Measurements from ENCODE around the gene RAD1.

RAD1 gene

GRCh38 chr5:34915856-34916192, 520 bp upstream of the RAD1 start:
- DNase-seq: no peak

- DNase-seq: no peak
Observed at GRCh38 chr5:34914671-34915138, 599 bp downstream of the RAD1 start.

- peak; percentile 68 for DNase-seq
Observed at GRCh38 chr5:34913072-34913471, 2.2 kb downstream of the RAD1 start.

- DNase-seq: peak; percentile 11
Observed at GRCh38 chr5:34905564-34905963, 9.7 kb downstream of the RAD1 start.

- no peak for DNase-seq
Observed at GRCh38 chr5:34903260-34903659, 12.0 kb downstream of the RAD1 start.

- no peak for DNase-seq
Observed at GRCh38 chr5:34900652-34901051, 14.7 kb downstream of the RAD1 start.

- DNase-seq: no peak
Observed at GRCh38 chr5:34899066-34899465, 16.2 kb downstream of the RAD1 start.

- peak; percentile 67 for DNase-seq
Observed at GRCh38 chr5:34898258-34898895, 16.9 kb downstream of the RAD1 start.

GRCh38 chr5:34897646-34898045, 17.7 kb downstream of the RAD1 start:
- no peak for DNase-seq

- DNase-seq: no peak
Observed at GRCh38 chr5:34895641-34896419, 19.5 kb downstream of the RAD1 start.

GRCh38 chr5:34894716-34895115, 20.6 kb downstream of the RAD1 start:
- DNase-seq: no peak

- DNase-seq: no peak
Observed at GRCh38 chr5:34892414-34892813, 22.9 kb downstream of the RAD1 start.

- DNase-seq: peak; percentile 95
Observed at GRCh38 chr5:34891981-34892380, 23.3 kb downstream of the RAD1 start.

- DNase-seq: no peak
Observed at GRCh38 chr5:34889394-34889793, 25.9 kb downstream of the RAD1 start.

- no peak for DNase-seq
Observed at GRCh38 chr5:34886392-34887119, 28.7 kb downstream of the RAD1 start.

- DNase-seq: no peak
Observed at GRCh38 chr5:34881246-34881645, 34.1 kb downstream of the RAD1 start.

GRCh38 chr5:34876275-34876674, 39.0 kb downstream of the RAD1 start:
- DNase-seq: no peak

GRCh38 chr5:34870382-34870781, 44.9 kb downstream of the RAD1 start:
- DNase-seq: no peak

GRCh38 chr5:34869256-34869655, 46.0 kb downstream of the RAD1 start:
- no peak for DNase-seq

GRCh38 chr5:34868791-34869190, 46.5 kb downstream of the RAD1 start:
- DNase-seq: no peak

GRCh38 chr5:34867660-34868059, 47.6 kb downstream of the RAD1 start:
- DNase-seq: no peak

- no peak for DNase-seq
Observed at GRCh38 chr5:34866989-34867471, 48.3 kb downstream of the RAD1 start.

GRCh38 chr5:34865091-34865490, 50.2 kb downstream of the RAD1 start:
- no peak for DNase-seq

- DNase-seq: no peak
Observed at GRCh38 chr5:34863946-34864345, 51.4 kb downstream of the RAD1 start.

Data from fibroblast of skin of right quadriceps (primary cell).